HepG2 (cell line): Measurements from ENCODE around the gene CDC6. TPM values are rescaled to one million over a fixed set of nuclear protein-coding genes. Genes with fewer than 3 reads are reported as not detected.

Source experiments
- ETS1 ChIP-seq: sonication (generic); formaldehyde crosslinking; IDR thresholded peaks from 2 replicates; pipeline ENCODE4 v1.4.0; 2020; ENCODE audit warnings: missing genetic modification reagents
- ZNF460 ChIP-seq: sonication (generic); formaldehyde crosslinking; IDR thresholded peaks from 2 replicates; pipeline ENCODE4 v1.5.1; 2020; ENCODE audit warnings: missing genetic modification reagents, mild to moderate bottlenecking, borderline replicate concordance
- ZNF501 ChIP-seq: sonication (generic); formaldehyde crosslinking; IDR thresholded peaks from 2 replicates; pipeline ENCODE4 v1.5.1; 2020; ENCODE audit warnings: mild to moderate bottlenecking, moderate library complexity, missing genetic modification reagents
- ZNF589 ChIP-seq: sonication (generic); formaldehyde crosslinking; conservative IDR thresholded peaks from 2 replicates; pipeline ENCODE4 v1.8.0; 2022; ENCODE audit warnings: mild to moderate bottlenecking, moderate library complexity, missing genetic modification reagents
- ZNF704 ChIP-seq: sonication (generic); formaldehyde crosslinking; IDR thresholded peaks from 2 replicates; pipeline ENCODE4 v1.8.1; 2023; ENCODE audit warnings: mild to moderate bottlenecking, inconsistent platforms, moderate library complexity, missing genetic modification reagents, borderline replicate concordance
- polyA plus RNA-seq, 8 experiments: library from polyadenylated mRNA; depleted of rRNA in 3 of 8; stranded (reverse) in 7 of 8; unstranded in 1 of 8; fragments of >200 nt; fragmentation: Illumina TruSeq in 4 of 8; extraction: Trizol in 4 of 8; gene quantifications; 2 replicates each; pipeline versions ENCODE4 v1.2.1 to v1.2.3, GENCODE V29; 2011 to 2016; ENCODE audit warnings: low read depth in 4 of 8, missing spikeins in 1 of 8, mixed read lengths in 1 of 8; ENCODE audit not compliant: insufficient read depth in 1 of 8
- total RNA-seq, 5 experiments: library from RNA; depleted of rRNA; stranded (reverse); fragments of >200 nt; fragmentation: Illumina TruSeq; extraction: Trizol; gene quantifications; 2 replicates each; pipeline ENCODE4 v1.2.3, GENCODE V29; 2016; ENCODE audit warnings: low read depth in 1 of 5
- TF ChIP-seq, protein P1 (sequence below): sonication (generic); formaldehyde crosslinking; IDR thresholded peaks from 2 replicates; pipeline ENCODE4 v1.9.0; 2021; ENCODE audit warnings: missing genetic modification reagents, borderline replicate concordance
- TF ChIP-seq, protein P2 (sequence below): sonication (generic); formaldehyde crosslinking; IDR thresholded peaks from 2 replicates; pipeline ENCODE4 v1.5.0; 2020; ENCODE audit warnings: mild to moderate bottlenecking, missing genetic modification reagents, moderate library complexity

CDC6 gene
- total and polyA plus RNA-seq, 2 of the 13 experiments (the other 11 are each of a cell fraction or from before 2014, with no cell fraction given) = 17.4 to 114 TPM

- TF ChIP-seq ETS1 (CRISPR knock-in tag) (no peak), ZNF501 (CRISPR knock-in tag) (peak; percentile 98), ZNF704 (CRISPR knock-in tag) (peak; percentile 93; the same call in 1 of the 2 replicates), ZNF589 (no peak; the same call in 1 of the 2 replicates), ZNF460 (CRISPR knock-in tag) (no peak)
- TF ChIP-seq, protein P1, sequence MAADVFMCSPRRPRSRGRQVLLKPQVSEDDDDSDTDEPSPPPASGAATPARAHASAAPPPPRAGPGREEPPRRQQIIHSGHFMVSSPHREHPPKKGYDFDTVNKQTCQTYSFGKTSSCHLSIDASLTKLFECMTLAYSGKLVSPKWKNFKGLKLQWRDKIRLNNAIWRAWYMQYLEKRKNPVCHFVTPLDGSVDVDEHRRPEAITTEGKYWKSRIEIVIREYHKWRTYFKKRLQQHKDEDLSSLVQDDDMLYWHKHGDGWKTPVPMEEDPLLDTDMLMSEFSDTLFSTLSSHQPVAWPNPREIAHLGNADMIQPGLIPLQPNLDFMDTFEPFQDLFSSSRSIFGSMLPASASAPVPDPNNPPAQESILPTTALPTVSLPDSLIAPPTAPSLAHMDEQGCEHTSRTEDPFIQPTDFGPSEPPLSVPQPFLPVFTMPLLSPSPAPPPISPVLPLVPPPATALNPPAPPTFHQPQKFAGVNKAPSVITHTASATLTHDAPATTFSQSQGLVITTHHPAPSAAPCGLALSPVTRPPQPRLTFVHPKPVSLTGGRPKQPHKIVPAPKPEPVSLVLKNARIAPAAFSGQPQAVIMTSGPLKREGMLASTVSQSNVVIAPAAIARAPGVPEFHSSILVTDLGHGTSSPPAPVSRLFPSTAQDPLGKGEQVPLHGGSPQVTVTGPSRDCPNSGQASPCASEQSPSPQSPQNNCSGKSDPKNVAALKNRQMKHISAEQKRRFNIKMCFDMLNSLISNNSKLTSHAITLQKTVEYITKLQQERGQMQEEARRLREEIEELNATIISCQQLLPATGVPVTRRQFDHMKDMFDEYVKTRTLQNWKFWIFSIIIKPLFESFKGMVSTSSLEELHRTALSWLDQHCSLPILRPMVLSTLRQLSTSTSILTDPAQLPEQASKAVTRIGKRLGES (CRISPR knock-in tag) = no peak
- TF ChIP-seq, protein P2, sequence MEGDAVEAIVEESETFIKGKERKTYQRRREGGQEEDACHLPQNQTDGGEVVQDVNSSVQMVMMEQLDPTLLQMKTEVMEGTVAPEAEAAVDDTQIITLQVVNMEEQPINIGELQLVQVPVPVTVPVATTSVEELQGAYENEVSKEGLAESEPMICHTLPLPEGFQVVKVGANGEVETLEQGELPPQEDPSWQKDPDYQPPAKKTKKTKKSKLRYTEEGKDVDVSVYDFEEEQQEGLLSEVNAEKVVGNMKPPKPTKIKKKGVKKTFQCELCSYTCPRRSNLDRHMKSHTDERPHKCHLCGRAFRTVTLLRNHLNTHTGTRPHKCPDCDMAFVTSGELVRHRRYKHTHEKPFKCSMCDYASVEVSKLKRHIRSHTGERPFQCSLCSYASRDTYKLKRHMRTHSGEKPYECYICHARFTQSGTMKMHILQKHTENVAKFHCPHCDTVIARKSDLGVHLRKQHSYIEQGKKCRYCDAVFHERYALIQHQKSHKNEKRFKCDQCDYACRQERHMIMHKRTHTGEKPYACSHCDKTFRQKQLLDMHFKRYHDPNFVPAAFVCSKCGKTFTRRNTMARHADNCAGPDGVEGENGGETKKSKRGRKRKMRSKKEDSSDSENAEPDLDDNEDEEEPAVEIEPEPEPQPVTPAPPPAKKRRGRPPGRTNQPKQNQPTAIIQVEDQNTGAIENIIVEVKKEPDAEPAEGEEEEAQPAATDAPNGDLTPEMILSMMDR (CRISPR knock-in tag) = peak; percentile 5; the same call in 1 of the 2 replicates
Observed at GRCh38 chr17:40287494-40288369, at the start of gene CDC6 (continued).
